Uterus (tissue), 4 donors: ENCODE data around the gene ST8SIA4. TPM values are rescaled to one million over a fixed set of nuclear protein-coding genes. Genes with fewer than 3 reads are reported as not detected.
A peak's percentile ranks its signal among the peaks of the same experiment; 100 is the strongest.

Source experiments
- DNase-seq, 2 donors: peaks; one replicate each; pipeline ENCODE4 v3.0.0-alpha.2; 2019 to 2020
- H3K27ac ChIP-seq, 2 donors: fragments of 200-600 bp; sonication (generic); 1 replicate in 1 of 2; 2 replicates in 1 of 2; pipeline ENCODE4 v1.5.1; 2016 to 2018
- H3K27me3 ChIP-seq, 2 donors: fragments of 200-600 bp; sonication (generic); one replicate each; pipeline ENCODE4 v1.5.1; 2018 to 2019; ENCODE audit warnings: control low read depth in 1 of 2
- H3K36me3 ChIP-seq, 2 donors: fragments of 200-600 bp; sonication (generic); one replicate each; pipeline ENCODE4 v1.5.1; 2019; ENCODE audit warnings: control low read depth in 1 of 2
- H3K4me1 ChIP-seq, 2 donors: fragments of 200-600 bp; sonication (generic); one replicate each; pipeline ENCODE4 v1.5.1; 2018 to 2019; ENCODE audit warnings: control low read depth in 1 of 2
- H3K4me3 ChIP-seq, 2 donors: fragments of 200-600 bp; sonication (generic); 1 replicate in 1 of 2; 2 replicates in 1 of 2; pipeline ENCODE4 v1.5.1; 2018 to 2019; ENCODE audit warnings: mild to moderate bottlenecking in 1 of 2
- H3K9me3 ChIP-seq, 2 donors: fragments of 200-600 bp; sonication (generic); one replicate each; pipeline ENCODE4 v1.5.1; 2019; ENCODE audit warnings: control low read depth in 1 of 2
- POLR2A ChIP-seq, 2 donors: fragments of 450-650 bp; IDR thresholded peaks; one replicate each; pipeline ENCODE4 v1.6.1; 2016; ENCODE audit warnings: antibody characterized with exemption in 2 of 2, mild to moderate bottlenecking in 1 of 2, moderate library complexity in 1 of 2
- intact Hi-C: fragments of 100-400 bp; cut with DNase I; formaldehyde crosslinking; loops from one replicate; pipeline ENCODE4 v1.15.1; 2023; ENCODE audit warnings: low total_unique reads
- total RNA-seq, 4 donors: library from RNA; depleted of rRNA in 3 of 4; stranded (reverse); fragments of >200 nt in 3 of 4; gene quantifications; one replicate each; pipeline versions ENCODE4 v1.1.0 to v1.2.4, GENCODE V29; 2014 to 2023
- TF ChIP-seq, protein P1 (sequence below), 4 experiments: fragments of 200-600 bp in 2 of 4; fragments of 450-650 bp in 2 of 4; sonication (generic) in 2 of 4; IDR thresholded peaks; one replicate each; pipeline ENCODE4 v1.5.1; 2016 to 2019; ENCODE audit warnings: antibody characterized with exemption in 4 of 4, mild to moderate bottlenecking in 2 of 4, moderate library complexity in 1 of 4
- donor health status: DM: yes; HTN: yes; CAD: no.

The ST8SIA4 gene
- total RNA-seq, 4 donors from 2014 or later: 4.8 to 15.5 (median 6.2) TPM

DNA sequence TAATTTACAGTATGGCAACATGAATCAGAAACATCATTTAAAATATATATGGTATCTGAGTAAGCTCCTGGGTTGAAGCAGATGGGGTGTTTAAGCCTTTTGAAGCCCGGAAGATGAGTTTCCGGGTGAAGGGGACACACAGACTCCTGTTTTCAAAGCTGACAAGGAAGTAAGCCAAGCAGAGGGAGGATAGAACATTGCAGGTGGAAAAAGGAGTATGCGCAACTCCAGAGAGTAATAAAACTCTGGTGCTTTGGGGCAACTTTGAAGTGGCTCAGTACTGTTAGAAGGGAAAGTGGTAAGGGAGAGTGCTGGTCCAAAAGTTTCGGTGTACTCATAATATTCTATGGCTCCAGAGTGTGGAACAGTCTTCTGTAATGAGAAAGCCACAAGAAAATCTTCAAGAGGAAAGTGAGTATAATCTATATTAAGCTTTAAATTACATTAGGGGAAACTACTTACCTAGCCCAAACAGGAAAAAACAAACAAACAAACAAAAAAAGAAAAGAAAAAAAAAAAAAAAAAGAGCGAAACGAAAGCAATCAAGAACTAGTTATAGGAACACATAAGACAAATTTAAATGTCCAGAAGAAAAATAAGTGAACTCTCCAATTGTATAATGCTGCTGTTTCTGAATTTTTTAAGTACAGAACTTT lies 2.3 kb upstream of the ST8SIA4 start:
- no peak overlapping the region for H3K27ac ChIP-seq
- no peaks in the 10 kb centered on the region for H3K4me1 ChIP-seq
- H3K4me3 ChIP-seq: no peak overlapping the region
- no peak for TF ChIP-seq POLR2A (IDR thresholded peaks at IDR 0.05)
- TF ChIP-seq, protein P1, sequence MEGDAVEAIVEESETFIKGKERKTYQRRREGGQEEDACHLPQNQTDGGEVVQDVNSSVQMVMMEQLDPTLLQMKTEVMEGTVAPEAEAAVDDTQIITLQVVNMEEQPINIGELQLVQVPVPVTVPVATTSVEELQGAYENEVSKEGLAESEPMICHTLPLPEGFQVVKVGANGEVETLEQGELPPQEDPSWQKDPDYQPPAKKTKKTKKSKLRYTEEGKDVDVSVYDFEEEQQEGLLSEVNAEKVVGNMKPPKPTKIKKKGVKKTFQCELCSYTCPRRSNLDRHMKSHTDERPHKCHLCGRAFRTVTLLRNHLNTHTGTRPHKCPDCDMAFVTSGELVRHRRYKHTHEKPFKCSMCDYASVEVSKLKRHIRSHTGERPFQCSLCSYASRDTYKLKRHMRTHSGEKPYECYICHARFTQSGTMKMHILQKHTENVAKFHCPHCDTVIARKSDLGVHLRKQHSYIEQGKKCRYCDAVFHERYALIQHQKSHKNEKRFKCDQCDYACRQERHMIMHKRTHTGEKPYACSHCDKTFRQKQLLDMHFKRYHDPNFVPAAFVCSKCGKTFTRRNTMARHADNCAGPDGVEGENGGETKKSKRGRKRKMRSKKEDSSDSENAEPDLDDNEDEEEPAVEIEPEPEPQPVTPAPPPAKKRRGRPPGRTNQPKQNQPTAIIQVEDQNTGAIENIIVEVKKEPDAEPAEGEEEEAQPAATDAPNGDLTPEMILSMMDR (IDR thresholded peaks at IDR 0.05): no peak
- no peak for DNase-seq
- H3K9me3 ChIP-seq: no peaks in the 10 kb centered on the region
- intact Hi-C loops: no loop called here
- no peaks in the 10 kb centered on the region for H3K27me3 ChIP-seq
- H3K36me3 ChIP-seq: no peaks in the 10 kb centered on the region

DNA sequence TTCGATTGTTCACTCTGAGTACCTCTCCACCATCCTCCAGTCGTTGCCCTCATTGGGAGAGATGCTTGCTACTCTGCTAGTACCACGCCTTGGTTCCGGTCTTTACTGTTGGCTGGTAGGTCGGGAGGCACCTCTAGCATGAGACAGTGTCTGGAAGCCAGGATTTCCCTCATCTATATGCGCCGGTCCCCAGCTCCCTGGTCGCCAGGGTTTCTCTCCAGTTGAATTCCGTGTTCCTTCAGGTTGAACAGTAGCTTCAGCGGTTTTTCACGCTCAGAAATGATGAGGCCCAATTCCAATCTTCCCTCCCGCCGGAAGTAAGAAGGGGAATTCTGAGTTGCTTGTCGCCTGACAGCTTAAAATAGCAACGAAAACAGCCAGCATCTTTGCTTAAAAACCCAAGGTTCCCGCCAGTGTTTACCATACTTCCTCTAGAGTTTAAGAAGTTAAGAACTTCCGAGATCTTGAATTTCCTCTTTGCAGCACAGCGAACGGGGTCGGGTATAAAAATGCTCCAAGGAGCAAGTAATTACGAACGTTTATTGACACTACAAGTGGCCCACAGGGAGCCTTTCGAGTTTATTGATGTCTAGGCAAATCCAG lies 1.3 kb upstream of the ST8SIA4 start:
- Histone ChIP-seq H3K4me3 (no peak overlapping the region), H3K27me3 (no peaks in the 10 kb centered on the region)

DNA sequence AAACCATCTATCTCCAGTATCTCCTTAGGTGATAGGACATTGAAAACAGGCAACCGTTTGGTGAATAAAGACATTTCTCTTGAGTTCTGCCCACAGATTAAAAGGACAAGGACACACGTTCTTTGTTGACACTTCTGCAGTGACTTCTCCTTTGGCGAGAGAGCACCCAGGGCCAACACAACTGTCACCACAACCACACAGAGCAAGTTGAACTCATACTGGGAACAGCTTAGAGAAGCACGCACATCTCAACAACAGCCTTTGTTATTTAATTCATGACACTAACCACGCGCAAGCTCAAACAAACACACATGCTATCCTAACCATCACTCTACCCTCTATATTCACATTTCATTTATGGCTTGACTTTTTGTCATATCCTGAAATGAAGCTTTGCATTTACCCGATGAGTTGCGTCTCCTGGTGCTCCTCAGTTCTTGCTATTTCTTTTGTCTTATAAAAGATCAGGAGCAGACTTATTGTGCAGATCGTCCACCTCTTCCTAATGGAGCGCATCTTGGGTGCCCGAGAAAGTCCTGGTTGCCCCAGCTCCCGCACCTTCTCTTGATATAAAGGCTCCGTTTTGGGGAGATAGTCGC lies 543 bp downstream of the ST8SIA4 start:
- intact Hi-C loops: no loop called here
- H3K9me3 ChIP-seq: no peaks in the 10 kb centered on the region
- DNase-seq: no peak
- TF ChIP-seq, protein P1 (IDR thresholded peaks at IDR 0.05): no peak
- no peak for TF ChIP-seq POLR2A (IDR thresholded peaks at IDR 0.05)
- no peaks in the 10 kb centered on the region for H3K27me3 ChIP-seq
- no peaks in the 10 kb centered on the region for H3K36me3 ChIP-seq
- no peaks in the 10 kb centered on the region for H3K4me1 ChIP-seq
- H3K27ac ChIP-seq: peak overlapping the region; percentile 44
- H3K4me3 ChIP-seq: peak overlapping the region; percentile 27 to 30

More for the DNA sequence above, 1.3 kb upstream of the ST8SIA4 start:
- TF ChIP-seq POLR2A (IDR thresholded peaks at IDR 0.05): no peak
- TF ChIP-seq, protein P1 (IDR thresholded peaks at IDR 0.05): no peak
- no peaks in the 10 kb centered on the region for H3K9me3 ChIP-seq
- H3K36me3 ChIP-seq: no peaks in the 10 kb centered on the region
- intact Hi-C loops: no loop called here
- H3K27ac ChIP-seq: no peak overlapping the region
- H3K4me1 ChIP-seq: no peaks in the 10 kb centered on the region
- peak in 1 of 2 donors; percentile 13 for DNase-seq

DNA sequence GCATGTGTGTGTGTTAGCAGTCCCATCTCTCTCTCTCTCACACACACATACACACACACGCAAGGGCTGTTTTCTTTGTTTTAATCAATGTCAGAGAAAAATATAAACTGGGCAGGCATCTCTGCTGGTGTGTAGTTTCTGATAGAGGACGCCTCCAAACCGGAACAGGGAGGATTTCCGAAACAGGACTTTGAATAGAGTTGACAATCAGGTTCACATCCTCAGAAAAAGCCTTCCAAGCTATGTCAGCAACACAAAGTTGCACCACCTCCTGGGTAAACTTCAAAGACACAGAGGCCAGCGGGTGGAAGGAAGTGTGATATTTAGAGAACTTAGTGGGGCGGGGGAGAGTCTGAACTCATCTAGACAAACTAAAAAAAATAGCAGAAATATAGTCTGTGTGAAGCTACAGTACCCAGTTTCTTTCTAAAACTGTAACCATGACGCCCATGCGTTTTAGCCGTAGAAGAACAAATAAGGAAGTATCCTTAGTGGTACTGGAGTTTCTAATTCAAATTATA lies 1.2 kb downstream of the ST8SIA4 start:
- H3K27me3 ChIP-seq: no peaks in the 10 kb centered on the region
- DNase-seq: peak in 1 of 2 donors; percentile 42

More for the DNA sequence above, 1.2 kb downstream of the ST8SIA4 start:
- no peaks in the 10 kb centered on the region for H3K4me1 ChIP-seq
- peak overlapping the region; percentile 30 to 35 for H3K4me3 ChIP-seq
- intact Hi-C loops: no loop called here
- no peak for TF ChIP-seq POLR2A (IDR thresholded peaks at IDR 0.05)
- TF ChIP-seq, protein P1 (IDR thresholded peaks at IDR 0.05): no peak
- H3K36me3 ChIP-seq: no peaks in the 10 kb centered on the region
- H3K27ac ChIP-seq: peak overlapping the region; percentile 60 to 61
- no peaks in the 10 kb centered on the region for H3K9me3 ChIP-seq
